ENCODE results near the gene UQCR10. TPM values are rescaled to one million over a fixed set of nuclear protein-coding genes. Genes with fewer than 3 reads are reported as not detected.

UQCR10 gene
- total RNA-seq, 4 donors from 2014 or later = 119 to 261 (median 179) TPM

DNA sequence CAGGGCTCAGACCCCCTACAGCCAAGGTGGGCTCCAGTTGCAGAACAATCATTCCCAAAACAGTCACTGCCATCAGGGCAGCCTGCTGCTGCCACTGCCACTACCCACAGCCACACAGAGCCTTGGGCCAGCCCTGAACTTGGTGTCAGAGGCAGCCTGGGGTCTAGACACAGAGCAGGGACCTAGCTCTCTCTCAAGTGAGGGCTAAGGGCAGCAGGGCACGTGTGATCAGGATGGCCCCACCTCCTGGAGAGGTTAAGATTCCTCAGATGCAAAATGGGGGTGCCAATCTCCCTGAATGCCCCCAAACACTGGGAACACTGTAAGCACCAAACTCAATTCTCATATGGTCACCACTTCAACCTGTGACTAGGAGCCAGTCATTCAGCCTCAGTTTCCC, 31.8 kb upstream of the UQCR10 start:
- no peak overlapping the region for H3K4me3 ChIP-seq
- TF ChIP-seq POLR2A (IDR thresholded peaks at IDR 0.05) = no peak
- TF ChIP-seq, protein P1, sequence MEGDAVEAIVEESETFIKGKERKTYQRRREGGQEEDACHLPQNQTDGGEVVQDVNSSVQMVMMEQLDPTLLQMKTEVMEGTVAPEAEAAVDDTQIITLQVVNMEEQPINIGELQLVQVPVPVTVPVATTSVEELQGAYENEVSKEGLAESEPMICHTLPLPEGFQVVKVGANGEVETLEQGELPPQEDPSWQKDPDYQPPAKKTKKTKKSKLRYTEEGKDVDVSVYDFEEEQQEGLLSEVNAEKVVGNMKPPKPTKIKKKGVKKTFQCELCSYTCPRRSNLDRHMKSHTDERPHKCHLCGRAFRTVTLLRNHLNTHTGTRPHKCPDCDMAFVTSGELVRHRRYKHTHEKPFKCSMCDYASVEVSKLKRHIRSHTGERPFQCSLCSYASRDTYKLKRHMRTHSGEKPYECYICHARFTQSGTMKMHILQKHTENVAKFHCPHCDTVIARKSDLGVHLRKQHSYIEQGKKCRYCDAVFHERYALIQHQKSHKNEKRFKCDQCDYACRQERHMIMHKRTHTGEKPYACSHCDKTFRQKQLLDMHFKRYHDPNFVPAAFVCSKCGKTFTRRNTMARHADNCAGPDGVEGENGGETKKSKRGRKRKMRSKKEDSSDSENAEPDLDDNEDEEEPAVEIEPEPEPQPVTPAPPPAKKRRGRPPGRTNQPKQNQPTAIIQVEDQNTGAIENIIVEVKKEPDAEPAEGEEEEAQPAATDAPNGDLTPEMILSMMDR (IDR thresholded peaks at IDR 0.05 in 4 of 5, conservative IDR thresholded peaks at IDR 0.05 in 1 of 5) = no peak
- ATAC-seq (no peak), DNase-seq (no peak)
- peaks cover 0 to 14% of the 10 kb centered on the region in 2 donors for H3K36me3 ChIP-seq
- no peaks in the 10 kb centered on the region for H3K27me3 ChIP-seq
- in situ Hi-C loops (cut with MboI; ENCODE audit: low sequenced_read_pairs in 4 of 4) = no loop called here
- H3K9me3 ChIP-seq = no peaks in the 10 kb centered on the region
- H3K4me1 ChIP-seq = peaks cover 0 to 10% of the 10 kb centered on the region in 2 donors
- no peak overlapping the region for H3K27ac ChIP-seq
- intact Hi-C loops (cut with DNase I; ENCODE audit: low total_unique reads) = no loop called here

DNA sequence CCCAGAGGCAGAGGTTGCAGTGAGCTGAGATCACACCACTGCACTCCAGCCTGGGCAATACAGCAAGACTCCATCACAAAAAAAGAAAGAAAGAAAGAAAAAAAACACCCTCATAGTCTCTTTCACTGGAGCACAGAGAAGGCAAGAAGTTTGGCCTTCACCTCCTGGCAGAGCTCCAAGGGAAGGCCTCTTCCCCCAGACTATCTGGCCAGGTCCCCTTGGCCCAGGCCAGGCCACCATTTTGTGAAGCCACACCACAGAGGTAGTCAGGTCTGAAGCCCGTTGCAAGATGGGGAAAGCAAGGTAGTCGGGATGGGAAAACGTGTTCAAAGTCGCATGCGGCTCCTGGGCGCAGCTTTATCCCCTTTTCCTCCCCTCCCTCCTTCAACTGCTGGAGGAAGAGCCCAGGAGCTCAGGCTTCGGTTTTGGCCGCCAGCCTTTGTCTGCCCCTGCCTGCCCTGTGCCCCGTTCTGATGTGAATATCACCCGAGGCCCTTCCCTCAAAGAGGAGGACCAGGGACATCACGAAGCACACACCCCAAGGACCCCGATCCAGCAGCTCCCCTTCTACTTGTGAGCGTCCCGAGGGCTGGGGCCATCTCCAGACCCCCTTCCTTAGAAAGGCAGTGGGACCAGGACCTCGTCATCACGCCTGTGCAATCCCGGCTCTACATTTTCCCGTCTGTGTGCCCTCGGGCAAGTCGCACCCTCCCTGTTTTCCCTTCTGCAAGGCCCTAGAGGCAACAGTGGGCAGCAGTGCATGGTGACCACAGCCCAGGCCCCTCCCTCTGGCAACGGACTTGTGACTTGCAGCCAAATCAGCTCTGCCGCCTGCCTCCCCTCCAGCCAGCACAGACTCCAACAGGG, 29.7 kb upstream of the UQCR10 start:
- Histone ChIP-seq H3K27ac (no peak overlapping the region), H3K27me3 (no peaks in the 10 kb centered on the region), H3K4me1 (peaks cover 0 to 10% of the 10 kb centered on the region in 2 donors), H3K36me3 (peaks cover 0 to 32% of the 10 kb centered on the region in 2 donors), H3K9me3 (no peaks in the 10 kb centered on the region), H3K4me3 (no peak overlapping the region)
- in situ Hi-C loops (cut with MboI; ENCODE audit: low sequenced_read_pairs in 4 of 4) = no loop called here
- ATAC-seq (no peak), DNase-seq (no peak)
- TF ChIP-seq, protein P1 (IDR thresholded peaks at IDR 0.05 in 4 of 5, conservative IDR thresholded peaks at IDR 0.05 in 1 of 5) = no peak
- TF ChIP-seq POLR2A (IDR thresholded peaks at IDR 0.05) = no peak
- intact Hi-C loops (cut with DNase I; ENCODE audit: low total_unique reads) = no loop called here

DNA sequence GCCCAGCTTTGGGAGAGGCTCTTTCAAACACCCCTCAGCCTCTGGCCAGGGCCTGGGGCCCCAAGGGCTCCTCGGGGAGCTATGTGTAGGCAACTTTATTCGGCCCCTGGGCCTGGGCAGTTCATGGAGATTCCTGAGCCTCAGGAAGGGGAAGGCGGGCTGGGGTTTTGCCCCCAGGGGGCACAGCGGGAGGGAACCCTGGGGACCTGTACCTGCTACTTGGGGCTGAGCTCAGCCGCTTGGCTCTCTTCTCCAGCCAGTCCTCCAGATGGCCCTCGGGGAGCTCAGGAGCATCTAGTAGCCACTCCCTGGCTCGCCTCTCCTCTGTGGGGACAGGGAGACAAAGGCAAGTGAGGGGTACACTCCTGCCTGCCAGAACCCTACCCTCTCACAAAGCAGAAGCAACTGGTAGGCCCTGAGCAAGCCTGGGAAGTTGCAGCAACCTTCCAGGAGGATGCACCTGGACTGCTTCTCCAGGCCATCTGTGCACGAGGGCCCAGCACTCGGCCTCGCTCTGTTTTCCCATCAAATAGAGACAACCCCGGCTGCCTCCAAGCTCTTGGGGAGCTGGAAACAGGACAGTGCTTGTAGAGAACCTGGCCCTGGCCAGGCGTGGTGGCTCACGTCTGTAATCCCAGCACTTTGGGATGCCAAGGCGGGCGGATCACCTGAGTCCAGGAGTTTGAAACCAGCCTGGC, 28.9 kb upstream of the UQCR10 start:
- Histone ChIP-seq H3K9me3 (no peaks in the 10 kb centered on the region), H3K36me3 (peaks cover 0 to 33% of the 10 kb centered on the region in 2 donors), H3K4me3 (no peak overlapping the region), H3K4me1 (peaks cover 0 to 8% of the 10 kb centered on the region in 2 donors), H3K27ac (no peak overlapping the region), H3K27me3 (no peaks in the 10 kb centered on the region)
- no peak for ATAC-seq
- in situ Hi-C loops (cut with MboI; ENCODE audit: low sequenced_read_pairs in 4 of 4) = no loop called here
- intact Hi-C loops (cut with DNase I; ENCODE audit: low total_unique reads) = no loop called here
- TF ChIP-seq, protein P1 (IDR thresholded peaks at IDR 0.05 in 4 of 5, conservative IDR thresholded peaks at IDR 0.05 in 1 of 5) = no peak
- no peak for TF ChIP-seq POLR2A (IDR thresholded peaks at IDR 0.05)
- no peak for DNase-seq

DNA sequence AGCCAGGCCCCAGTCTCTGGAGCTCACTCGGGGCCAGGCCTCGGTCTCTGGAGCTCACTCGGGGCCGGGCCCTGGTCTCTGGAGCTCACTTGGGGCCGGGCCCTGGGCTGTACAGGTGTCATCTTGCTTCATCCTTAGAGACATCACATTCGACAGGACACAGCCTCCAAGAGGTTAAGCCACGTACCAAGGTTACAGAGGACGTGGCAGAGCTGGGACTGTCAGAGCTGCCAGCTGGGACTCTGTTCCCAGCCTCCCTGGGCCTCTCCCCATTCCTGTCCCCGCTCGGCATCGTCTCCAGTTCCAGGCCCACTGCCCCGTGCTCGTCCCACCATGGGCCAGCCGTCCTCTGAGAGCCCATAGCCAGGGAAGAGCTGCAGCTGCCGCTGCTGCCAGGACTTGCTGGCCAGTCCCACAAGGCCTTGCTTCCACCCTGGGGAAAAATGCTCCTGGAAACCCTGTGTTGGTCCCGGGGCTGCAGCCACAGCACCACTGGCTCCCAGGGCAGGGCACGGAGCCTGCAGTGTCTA, 27.8 kb upstream of the UQCR10 start:
- in situ Hi-C loops (cut with MboI; ENCODE audit: low sequenced_read_pairs in 4 of 4) (no loop called here), intact Hi-C loops (cut with DNase I; ENCODE audit: low total_unique reads) (no loop called here)
- no peak for TF ChIP-seq POLR2A (IDR thresholded peaks at IDR 0.05)
- TF ChIP-seq, protein P1 (IDR thresholded peaks at IDR 0.05 in 4 of 5, conservative IDR thresholded peaks at IDR 0.05 in 1 of 5) = no peak
- Histone ChIP-seq H3K27me3 (no peaks in the 10 kb centered on the region), H3K9me3 (no peaks in the 10 kb centered on the region), H3K36me3 (peaks cover 0 to 33% of the 10 kb centered on the region in 2 donors), H3K27ac (no peak overlapping the region), H3K4me1 (peaks cover under 1 to 2% of the 10 kb centered on the region in 2 donors), H3K4me3 (no peak overlapping the region)
- DNase-seq = no peak
- ATAC-seq = no peak

All from gastrocnemius medialis (tissue), 4 donors.